Left kidney (tissue), 2 donors: ENCODE data around the gene TDRD7. TPM values are rescaled to one million over a fixed set of nuclear protein-coding genes. Genes with fewer than 3 reads are reported as not detected.

Source experiments
- DNase-seq: peaks from one replicate; pipeline ENCODE4 v3.0.0-alpha.2; 2013
- polyA plus RNA-seq: library from polyadenylated mRNA; unstranded; fragments of 120-200 nt; gene quantifications from one replicate; pipeline ENCODE4 v1.2.1, GENCODE V29; 2013; ENCODE audit not compliant: insufficient read length

TDRD7 gene
- polyA plus RNA-seq, 1 donor, result 8.8 TPM

DNA sequence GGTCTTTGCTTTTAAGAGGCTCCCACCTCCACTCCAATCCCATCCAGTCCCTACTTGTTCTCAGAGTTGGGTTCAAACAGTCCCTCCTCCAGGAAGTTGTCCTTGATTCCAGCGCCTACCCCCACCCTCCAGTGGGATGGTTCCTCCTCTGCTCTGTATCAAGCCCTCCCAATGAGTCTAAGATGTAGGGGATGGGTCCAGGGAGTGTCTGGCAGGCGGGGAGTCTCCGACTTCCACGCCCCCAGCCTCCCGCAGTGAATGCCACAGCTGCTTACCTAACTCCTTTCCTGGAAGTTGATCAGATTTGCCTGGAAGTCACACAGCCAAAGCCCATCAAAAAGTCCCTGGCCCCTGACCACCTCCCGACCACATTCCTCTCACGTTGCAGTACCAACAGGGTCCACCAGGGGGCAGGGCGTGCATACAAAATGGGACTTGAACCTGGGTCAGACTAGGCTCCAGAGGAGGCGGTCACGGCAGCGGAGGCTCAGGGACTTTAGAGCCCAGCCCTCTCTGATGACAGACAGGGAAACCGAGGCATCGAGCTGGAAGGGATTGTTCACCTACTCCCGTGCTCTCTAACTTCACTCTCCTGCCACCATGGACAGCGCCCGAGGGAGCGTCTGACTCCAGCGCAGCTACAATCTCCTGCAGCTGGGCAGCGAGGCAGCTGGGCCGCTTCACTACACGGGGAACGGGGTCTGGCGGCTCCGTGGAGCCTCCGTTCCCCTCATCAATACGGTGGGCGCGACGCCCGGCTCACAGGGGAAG, 25.0 kb upstream of the TDRD7 start:
- DNase-seq, result peak; percentile 74

DNA sequence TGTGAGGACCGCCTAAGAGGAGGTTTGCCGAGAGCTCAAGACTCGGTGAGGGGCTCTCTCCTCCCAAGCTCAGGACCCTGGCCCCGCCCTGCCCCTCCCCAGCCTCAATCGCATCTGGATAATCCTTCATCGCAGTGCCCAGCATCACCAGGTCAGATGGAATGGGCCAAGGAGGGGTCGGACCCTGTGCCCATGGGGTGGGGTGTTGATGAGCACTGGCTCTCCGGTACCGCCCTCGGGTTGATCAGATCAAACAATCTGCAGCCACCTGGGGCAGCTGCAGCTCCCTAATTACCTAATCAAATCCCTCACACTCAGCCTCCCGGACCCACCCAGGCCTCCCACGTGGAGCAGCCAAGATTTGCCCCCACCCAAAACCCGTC, 24.4 kb upstream of the TDRD7 start:
- DNase-seq, result no peak

DNA sequence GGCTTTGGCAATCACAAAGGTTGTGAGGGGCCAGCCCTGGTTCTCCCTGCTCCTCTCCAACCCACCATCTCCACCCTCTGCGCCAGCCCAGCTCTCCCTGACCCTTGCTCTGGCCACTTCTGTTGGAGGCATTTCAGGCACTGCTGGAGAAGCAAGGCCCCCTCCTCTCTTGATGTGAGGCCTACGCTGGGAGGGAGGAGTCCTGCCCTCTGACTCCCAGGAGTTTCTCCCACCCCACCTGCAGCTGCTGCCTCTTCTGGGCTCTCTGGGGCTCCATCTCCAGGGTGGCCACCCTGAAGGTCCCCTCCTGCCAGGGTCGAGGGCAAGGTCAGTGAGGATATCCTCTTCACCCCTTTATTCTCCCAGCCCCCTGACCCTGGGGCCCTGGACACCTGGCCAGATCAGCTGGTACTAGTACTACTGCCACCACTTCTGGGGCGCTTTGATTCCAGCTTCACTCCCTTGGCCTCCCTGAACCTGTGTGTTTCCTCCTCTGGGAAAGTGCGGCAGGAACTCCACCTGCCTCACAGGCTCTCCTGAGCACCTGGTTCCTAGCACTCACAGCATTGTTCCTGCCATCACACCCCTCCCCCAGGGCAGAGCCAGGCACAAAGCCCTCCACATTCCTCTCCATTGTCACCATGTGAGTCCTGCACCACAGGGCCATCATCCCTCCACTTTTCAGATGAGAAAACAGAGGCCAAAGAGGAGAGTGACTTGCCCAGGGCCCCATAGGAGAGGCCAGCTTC, 23.8 kb upstream of the TDRD7 start:
- DNase-seq, result no peak

DNA sequence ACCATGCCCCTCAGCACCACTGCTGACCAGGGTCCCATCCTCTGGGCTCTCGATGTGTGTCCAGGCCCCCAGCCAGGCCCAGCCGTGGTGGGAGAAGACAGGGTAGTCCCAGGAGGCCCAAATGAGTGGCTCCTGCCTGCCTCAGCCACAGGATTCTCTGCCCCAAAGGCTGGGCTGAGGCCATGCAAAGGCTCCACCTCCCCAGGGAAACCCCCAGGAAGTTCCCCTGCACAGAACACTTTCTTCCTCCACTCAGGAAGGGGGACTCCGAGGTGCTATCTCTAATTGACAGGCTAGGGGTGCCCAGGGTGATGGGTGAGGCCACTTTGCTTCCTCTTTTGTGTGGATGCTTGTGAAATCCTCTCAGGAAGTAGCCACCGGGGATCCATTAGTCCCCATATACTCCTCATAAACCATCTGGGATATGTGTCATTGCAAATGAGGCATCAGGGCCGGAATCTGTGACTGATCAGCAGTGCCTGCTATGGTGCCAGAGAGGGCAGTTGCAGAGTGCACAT, 23.1 kb upstream of the TDRD7 start:
- no peak for DNase-seq

DNA sequence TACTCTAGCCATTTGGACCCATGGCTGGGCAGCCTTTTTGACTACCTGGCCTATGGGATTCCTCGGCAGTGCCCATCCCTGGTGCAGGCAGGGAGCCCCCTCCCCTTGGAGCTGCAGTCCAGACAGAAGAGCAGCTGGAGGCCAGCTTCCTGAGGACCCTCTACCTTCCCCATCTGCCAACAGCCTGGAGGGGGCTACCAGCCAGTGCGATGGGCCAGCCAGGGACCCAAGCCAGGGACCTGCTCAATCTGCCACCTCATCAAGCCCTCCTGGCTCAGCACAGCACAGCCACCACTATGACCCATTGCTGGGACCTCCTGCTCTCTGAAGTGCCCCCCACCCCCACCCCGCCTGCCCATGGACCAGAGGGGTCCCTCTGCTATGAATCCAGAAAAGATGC, 22.6 kb upstream of the TDRD7 start:
- DNase-seq, result no peak

DNA sequence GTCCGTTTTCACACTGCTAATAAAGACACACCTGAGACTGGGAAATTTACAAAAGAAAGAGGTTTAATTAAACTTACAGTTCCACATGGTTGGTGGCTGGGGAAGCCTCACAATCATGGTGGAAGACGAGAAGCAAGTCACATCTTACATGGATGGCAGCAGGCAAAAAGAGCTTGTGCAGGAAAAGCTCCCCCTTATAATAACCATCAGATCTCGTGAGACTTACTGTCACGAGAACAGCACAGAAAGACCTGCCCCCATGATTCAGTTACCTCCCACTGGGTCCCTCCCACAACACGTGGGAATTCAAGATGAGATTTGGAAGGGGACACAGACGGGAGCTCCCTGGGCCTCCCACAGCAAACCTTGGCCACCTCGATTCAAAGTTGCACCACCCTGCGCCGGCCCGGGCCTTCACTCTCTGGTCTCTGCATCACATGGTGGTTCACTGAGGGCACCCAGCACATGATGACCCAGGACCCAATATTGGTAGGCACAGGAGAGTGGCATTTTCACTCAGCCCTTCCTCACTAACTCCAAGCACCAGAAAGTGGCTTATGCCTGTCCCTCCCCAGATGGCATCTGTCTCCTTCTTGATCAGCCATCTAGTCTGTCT, 21.0 kb upstream of the TDRD7 start:
- DNase-seq, result no peak

DNA sequence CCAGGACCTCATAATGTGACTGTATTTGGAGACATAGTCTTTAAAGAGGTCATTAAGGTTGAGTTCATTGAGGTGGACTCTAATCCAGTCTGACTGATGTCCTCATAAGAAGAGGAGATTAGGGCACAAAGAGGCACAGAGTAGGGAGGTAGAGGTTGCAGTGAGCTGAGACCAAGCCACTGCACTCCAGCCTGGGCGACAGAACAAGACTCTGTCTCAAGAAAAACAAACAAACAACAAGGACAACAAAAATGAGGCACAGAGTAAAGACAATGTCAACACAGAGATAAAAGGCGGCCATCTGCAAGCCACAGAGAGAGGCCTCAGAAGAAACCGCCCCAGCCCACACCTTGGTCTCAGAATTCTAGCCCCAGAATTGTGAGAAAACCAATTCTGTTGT, 17.0 kb upstream of the TDRD7 start:
- no peak for DNase-seq

DNA sequence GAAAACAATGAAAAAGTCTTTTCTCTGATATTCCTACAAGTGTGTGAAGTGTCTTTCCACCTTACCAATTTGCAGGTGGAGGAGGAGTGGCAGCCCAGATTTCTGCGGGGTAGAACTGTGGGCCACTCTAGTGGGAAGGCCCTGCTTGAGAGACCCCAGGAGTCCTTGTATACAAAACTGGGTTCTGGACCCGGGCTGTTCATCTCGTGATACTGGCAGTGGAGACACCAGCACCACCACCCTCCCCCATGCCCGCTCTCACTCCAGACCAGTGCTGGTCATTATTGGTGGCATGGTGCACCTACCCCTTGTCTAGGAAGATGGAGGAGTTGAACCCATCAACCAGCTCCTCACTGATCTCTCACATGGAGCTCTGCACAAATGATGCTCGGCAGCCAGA, 16.2 kb upstream of the TDRD7 start:
- no peak for DNase-seq

DNA sequence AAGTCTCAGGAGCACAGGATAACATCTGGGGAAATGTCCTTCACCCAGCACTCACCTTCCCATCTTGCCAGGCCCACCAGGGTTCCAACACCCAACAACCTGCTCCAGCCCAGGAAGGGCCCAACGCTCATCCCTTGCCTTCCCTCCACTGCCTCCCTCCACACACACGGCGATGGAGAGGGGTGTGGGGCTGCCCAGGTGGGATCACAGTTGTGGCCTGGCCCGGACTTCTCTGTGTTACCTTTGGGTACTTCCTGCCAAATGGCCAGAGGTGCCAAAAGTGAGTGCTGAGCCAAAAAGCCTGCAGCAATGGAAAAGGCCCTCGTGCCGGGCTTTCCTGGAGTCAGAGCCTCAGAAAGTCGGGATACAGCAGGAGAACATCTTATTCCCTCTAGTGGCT, 15.6 kb upstream of the TDRD7 start:
- DNase-seq, result no peak

DNA sequence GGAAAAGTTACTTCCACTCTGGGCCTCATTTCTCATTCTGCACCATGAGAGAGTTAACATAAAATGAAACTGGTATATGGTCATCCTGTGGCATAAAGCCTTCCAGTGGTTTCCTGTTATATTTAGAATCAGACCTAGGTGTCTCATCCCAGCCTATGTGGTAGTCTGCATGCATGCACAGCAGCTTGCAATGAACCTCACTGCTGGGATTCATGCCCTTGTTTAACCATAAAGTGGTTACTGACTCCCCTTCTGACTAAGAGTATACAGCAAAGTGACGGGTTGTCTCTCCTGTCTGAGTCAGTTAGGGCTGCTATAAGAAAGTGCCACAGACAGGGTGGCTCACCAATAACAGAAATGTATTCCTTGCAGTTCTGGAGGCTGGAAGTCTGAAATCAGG, 14.7 kb upstream of the TDRD7 start:
- DNase-seq, result no peak

DNA sequence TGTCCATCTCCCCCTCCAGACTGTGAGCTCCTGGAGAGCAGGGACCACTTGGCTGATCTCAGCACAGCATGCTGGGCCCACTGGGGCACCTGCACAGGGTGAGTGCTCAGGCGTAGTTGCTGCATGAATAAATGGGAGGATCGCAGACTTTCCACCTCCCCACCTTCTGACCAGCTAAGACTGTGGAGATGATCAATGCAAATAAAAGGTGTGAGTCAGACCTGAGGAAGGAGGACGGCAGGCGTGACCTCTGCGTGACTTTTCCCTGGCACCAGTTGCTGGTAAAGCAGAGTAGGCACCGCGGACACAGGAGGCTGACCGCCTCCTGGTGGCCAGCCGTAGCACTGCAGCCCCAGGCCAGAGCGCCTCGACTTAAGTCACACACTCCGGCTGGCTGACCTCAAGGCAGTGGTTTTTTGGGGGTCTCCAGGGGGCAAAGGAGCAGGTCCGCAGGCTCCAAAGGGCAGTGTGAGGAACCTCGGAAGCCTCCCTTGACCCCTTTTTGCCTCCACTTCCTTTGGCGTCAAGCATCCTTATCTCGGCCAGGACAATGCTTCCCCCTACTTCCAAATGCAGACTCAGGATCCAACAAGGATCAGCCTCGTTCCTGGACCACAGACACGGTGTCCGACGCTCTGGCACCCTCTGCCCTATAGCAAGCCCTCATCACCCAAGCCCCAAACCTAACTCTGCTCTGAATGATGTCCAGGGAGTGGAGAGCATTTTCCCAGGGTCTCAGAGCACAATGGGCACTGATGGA, 12.7 kb upstream of the TDRD7 start:
- DNase-seq, result peak; percentile 43

DNA sequence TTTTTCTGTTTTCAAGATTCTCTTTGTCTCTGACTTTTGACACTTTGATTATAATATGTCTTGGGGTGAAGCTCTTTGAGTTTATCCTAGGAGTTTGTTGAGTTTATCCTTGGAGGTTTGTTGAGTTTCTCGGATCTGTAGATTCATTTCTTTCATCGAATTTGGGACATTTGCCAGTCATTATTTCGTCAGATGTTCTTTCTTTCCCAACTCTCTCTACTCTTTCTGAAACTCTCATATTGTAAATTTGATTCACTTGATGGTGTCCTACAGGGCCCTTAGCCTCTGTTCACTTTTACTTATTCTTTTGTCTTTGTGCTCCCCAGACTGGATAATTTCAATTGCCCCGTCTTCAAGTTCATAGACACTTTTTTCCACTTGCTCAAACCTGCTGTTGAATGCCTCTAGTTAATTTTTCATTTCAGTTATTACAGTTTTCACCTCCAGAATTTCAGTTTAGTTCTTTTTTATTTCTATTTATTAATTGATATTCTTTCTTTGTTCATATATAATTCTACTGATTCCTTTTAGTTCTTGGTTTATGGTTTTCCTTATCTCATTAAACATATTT, 8.1 kb upstream of the TDRD7 start:
- no peak for DNase-seq

DNA sequence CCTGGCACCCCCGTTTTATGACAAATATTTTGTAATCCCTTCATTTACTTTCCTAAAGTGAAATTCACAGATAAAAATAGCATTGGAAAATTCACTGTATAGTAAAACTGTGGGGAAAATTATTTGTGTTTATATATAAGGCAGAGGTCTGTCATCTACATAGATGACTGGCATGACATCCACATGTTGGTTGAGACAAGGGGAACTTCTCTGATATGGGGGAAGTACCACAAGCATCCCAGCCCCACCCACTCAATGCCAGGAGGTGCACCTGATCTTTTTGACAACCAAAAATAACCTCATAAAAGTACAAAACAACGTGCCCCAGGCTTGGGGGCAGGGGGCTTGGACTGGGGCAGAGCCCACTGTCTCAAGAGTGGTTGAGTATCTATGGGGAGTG, 6.3 kb upstream of the TDRD7 start:
- no peak for DNase-seq

DNA sequence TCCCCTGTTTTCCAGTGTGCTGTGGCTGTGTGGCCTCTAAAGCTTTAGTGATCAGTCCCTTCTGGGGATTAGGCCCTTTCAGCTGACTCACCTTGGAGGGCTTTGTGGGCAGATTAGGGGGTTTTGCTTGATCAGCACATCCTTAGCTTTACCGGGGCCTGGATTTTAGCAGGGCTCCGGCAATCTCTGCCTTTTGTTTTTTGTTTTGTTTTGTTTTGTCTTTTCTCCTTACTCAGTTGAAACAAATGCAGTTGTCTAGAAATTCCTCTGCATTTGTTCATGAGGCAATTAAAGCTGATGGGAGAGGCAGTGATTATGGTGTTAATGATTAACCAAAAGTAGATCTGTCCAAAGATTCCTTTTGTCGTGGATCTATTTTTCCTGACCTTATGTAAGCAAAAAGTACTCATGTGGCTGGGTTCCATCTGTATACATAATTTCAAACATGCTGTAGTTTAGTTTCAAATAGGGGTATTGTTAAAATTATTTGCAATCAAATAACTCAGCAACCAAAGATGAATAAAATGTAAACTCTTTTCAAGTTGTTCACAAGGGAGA, 5.2 kb upstream of the TDRD7 start:
- DNase-seq, result no peak

DNA sequence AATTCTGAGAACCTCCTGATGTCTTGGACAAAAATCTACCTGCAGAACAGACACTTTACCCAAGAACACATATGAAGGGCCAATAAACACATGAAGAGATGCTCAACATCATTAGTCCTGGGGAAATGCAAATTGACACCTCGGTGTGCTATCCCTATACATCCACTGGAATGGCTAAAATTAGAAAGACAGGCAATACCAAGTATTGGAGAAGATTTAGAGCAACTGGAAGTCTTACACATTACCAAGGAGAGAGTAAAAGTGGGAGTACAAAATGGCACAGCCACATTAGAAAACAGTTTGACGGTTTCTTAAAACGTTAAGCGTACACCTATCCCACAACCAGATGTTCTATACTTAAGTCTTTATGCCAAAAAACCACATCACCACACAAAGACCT, 3.3 kb upstream of the TDRD7 start:
- no peak for DNase-seq

DNA sequence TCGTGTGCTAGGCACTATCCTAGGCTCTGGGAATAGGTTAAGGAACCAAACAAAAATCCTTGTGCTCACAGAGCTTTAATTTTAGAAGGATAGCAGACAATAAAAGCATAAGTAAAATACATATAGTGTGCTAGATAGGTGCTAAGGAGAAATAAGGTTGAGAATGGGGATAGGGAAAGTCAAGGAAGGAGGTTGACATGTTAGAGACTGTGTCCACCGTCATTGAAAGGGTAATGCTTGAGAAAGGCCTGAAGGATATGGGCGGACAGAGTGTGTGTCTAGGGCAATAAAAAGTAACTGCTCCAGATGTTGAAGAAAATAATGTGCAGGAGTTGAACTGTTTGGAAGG, 482 bp upstream of the TDRD7 start:
- no peak for DNase-seq

DNA sequence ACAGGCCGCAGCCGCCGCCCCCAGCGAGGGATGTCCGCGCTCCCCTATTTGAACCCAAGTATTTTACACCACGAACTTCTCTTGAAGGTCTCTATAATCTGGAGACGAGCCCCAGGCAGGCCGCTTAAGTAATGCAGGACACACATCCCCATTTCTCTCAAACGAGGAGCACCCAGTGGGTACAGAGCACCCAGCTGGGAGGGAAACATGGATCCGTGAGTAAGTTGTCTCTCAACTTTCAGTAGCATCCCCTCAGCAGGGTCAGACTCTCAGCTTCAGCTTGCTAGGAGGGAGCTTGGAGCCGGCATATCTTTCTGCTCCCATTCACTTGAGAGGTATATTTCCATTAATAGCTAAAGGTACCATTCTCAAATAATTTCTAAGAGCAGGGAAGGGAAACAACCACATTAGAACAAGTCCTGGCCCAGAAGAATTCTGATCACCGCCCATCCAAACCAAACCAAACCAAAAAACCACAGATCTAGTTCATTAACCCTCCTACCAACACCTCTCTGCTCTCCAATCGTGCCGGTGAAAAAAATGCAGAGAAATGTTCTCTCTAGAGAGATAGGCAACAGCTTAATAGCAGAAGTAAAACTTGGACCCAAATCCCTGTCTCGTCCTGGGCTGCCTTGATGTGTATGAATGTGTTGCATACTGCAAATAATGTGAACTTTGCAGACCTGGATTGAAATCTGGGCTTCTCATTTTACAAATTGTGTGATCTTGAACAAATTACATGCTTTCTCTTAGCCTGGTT, 910 bp downstream of the TDRD7 start:
- DNase-seq, result no peak

DNA sequence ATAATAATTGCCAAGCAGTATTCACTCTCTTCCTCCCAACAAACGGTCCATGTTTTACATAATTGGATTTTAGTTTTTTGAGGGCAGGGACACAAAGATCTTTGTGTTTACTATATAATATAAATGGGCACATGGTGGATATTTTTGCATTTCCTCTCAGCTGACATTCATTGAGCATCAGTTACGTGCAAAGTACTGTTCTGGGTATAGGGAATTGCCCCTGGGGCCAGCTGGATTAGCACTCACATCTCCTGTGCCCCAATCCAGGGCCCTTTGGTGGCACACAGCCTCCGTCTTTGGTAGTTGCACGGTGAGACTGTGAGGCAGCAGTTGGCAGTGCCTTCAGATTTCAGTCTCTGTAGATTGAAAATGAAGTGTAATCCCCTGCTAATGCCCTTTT, 1.6 kb downstream of the TDRD7 start:
- DNase-seq, result no peak

DNA sequence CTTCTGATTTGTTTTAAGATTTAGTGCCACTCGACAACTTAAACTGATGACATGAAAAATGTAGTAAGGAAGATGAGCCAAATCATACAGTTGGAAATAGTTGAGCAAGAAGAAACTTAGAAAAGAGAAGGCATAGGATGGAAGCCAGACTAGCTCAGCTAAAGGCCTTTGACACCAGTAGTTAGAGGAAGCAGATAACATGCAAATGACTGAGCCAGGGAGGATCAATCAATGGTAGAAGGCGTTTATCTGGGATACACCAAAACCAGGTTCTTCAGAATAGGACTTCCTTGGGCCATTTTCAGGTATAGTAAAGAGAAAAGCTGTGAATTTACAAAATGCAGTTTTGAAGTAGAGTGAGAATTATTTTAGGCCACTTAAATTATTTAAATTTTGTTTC, 3.2 kb downstream of the TDRD7 start:
- no peak for DNase-seq

DNA sequence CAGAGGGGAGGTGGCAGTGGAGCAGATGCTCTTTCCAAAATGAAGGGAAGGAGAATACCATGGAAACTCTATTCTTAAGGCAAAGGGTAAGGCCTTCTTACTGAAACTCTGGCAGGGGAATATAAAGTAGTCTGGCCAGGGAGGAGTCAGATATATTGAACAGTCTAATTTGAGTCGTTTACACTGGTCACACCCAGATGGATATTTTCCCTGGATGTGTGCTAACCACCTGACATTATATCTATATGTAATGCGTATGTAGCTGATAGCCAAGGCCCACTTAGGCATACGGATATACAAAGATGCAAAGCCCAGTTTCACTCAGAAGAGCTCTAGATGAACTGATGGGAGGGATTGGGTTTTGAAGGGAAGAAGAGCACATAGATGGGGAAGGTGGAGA, 7.0 kb downstream of the TDRD7 start:
- DNase-seq, result no peak

DNA sequence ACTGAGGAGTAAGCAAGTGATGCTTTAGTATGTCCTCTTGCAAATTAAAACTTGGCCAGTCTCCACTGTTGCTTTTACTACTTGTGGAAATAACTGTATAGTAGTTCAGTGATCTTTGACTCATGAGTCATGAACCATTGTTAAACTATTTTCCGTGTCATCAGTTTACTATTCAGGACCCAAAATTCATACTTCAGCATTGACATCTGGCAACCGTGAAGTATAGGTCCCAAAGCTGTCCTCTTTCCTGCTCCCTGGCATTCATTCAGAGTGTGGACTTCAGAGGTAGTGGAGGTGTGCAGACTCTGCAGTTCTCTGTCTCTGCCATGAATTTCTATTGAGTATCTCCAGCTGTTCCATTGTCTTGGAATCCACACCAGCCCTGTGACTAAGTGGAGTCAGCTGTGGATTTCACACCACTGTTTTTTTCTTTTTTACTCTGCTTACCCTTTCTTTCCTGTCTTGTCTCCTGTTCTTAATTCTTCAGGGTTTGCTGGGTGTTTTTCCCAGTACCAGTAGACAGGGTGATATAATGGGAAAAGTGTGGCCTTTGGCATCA, 7.5 kb downstream of the TDRD7 start:
- DNase-seq, result no peak
